GM19438 (cell line): Measurements from ENCODE around the gene SDC3.

ENCODE experiments used
- ATAC-seq: cut with Tn5 transposase; IDR thresholded peaks from one replicate; pipeline ENCODE4 v1.9.1; 2021; ENCODE audit warnings: low read depth; ENCODE audit not compliant: unreplicated experiment

Gene SDC3

GRCh38 chr1:30905916-30906620 is 2.5 kb downstream of the SDC3 start:
- no peak for ATAC-seq

- no peak for ATAC-seq
Observed at GRCh38 chr1:30905403-30905802, 3.2 kb downstream of the SDC3 start.

GRCh38 chr1:30904962-30905335 is 3.6 kb downstream of the SDC3 start:
- ATAC-seq, result no peak

- no peak for ATAC-seq
Observed at GRCh38 chr1:30904191-30904961, 4.2 kb downstream of the SDC3 start.

GRCh38 chr1:30903343-30904034 is 5.1 kb downstream of the SDC3 start:
- ATAC-seq, result no peak

GRCh38 chr1:30902593-30903290 is 5.8 kb downstream of the SDC3 start:
- no peak for ATAC-seq

GRCh38 chr1:30901798-30902581 is 6.6 kb downstream of the SDC3 start:
- ATAC-seq, result no peak

- ATAC-seq, result no peak
Observed at GRCh38 chr1:30900931-30901560, 7.5 kb downstream of the SDC3 start.

- no peak for ATAC-seq
Observed at GRCh38 chr1:30900486-30900885, 8.1 kb downstream of the SDC3 start.

- ATAC-seq, result no peak
Observed at GRCh38 chr1:30899577-30900389, 8.8 kb downstream of the SDC3 start.

GRCh38 chr1:30898031-30898815 is 10.3 kb downstream of the SDC3 start:
- ATAC-seq, result no peak

- no peak for ATAC-seq
Observed at GRCh38 chr1:30896905-30897304, 11.7 kb downstream of the SDC3 start.

- ATAC-seq, result no peak
Observed at GRCh38 chr1:30895944-30896660, 12.5 kb downstream of the SDC3 start.

GRCh38 chr1:30895382-30895943 is 13.1 kb downstream of the SDC3 start:
- ATAC-seq, result no peak

GRCh38 chr1:30894508-30894973 is 14.0 kb downstream of the SDC3 start:
- no peak for ATAC-seq

- no peak for ATAC-seq
Observed at GRCh38 chr1:30893776-30894507, 14.6 kb downstream of the SDC3 start.
